A549 treated with GW870086 at 1 μM for 4 hours (cell line): ENCODE measurements around the gene PEX16. TPM values are rescaled to one million over a fixed set of nuclear protein-coding genes. Genes with fewer than 3 reads are reported as not detected.

Experiments used
- total RNA-seq: library from RNA; stranded (reverse); fragments of 200-300 nt; extraction: Qiagen RNA extraction; gene quantifications from 5 replicates; pipeline ENCODE4 v1.2.3, GENCODE V29; 2022; ENCODE audit warnings: low read depth

The PEX16 gene
- total RNA-seq: 19.9 to 21.6 TPM (median 20.3 TPM) in 5 replicates

GRCh38 chr11:45917623-45918330 lies at the start of gene PEX16:
TSS of gene PEX16 (minus strand) at chr11:45917877. CDS start at chr11:45917811, 66 bp downstream.

GRCh38 chr11:45922425-45923082 lies 4.9 kb upstream of the PEX16 start, which contains the start of gene LARGE2:
TSS of gene LARGE2 (plus strand) at chr11:45922656. CDS start at chr11:45922883, 227 bp downstream.

GRCh38 chr11:45906965-45907611 lies 10.6 kb downstream of the PEX16 start, which contains the start of gene FREY1:
TSS of gene FREY1 (minus strand) at chr11:45907271. CDS start at chr11:45907245, 26 bp downstream.

GRCh38 chr11:45885274-45885920 lies 32.3 kb downstream of the PEX16 start, which contains the start of gene MAPK8IP1:
TSS of gene MAPK8IP1 (plus strand) at chr11:45885651. CDS start at chr11:45885821, 170 bp downstream.

Other genes starting within 250 kb of the PEX16 start
- gene SLC35C1, start 112.7 kb downstream of the PEX16 start, total RNA-seq: 28.2 to 34.1 TPM (median 32.0 TPM) in 5 replicates
- 3.8 to 4.7 TPM (median 4.0 TPM) in 5 replicates for gene CRY2, start 70.4 kb downstream of the PEX16 start, total RNA-seq
- 4.3 to 7.1 TPM (median 6.0 TPM) in 5 replicates for gene MAPK8IP1, start 32.2 kb downstream of the PEX16 start, total RNA-seq
- 0.24 to 0.96 TPM (median 0.49 TPM) in 5 replicates for gene FREY1, start 10.6 kb downstream of the PEX16 start, total RNA-seq
- gene LARGE2, start 4.8 kb upstream of the PEX16 start, total RNA-seq: 2.0 to 3.4 TPM (median 2.9 TPM) in 5 replicates
- 8.4 to 11.7 TPM (median 11.1 TPM) in 5 replicates for gene PHF21A, start 203.6 kb upstream of the PEX16 start, total RNA-seq